Measurements from ENCODE around the gene SPIRE2.
"Not testable (repeated sequence)": the region's sequence is repeated elsewhere in the genome, so short reads cannot be mapped to it uniquely, and the experiment has no call there.

Gene SPIRE2

DNA sequence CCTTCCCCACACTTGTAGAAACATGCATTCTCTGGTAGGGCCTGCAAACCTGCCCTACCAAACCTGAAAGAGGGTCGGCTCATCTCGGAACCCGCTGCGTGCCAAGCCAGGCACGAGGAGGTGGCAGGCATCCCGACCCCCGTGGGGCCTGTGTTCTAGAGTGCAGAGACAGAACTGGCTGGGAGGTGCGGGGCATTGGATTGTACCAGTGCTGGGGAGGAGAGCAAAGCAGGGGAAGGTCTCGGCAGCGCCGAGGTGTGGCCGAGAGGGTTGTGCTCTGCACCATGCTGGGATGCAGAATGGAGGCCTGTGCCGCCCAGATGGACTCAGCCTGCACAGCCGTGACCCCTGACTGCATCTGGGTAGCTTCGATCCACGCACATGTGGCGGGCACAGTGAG lies 72.6 kb downstream of the SPIRE2 start:
- DNase-seq, result no peak

DNA sequence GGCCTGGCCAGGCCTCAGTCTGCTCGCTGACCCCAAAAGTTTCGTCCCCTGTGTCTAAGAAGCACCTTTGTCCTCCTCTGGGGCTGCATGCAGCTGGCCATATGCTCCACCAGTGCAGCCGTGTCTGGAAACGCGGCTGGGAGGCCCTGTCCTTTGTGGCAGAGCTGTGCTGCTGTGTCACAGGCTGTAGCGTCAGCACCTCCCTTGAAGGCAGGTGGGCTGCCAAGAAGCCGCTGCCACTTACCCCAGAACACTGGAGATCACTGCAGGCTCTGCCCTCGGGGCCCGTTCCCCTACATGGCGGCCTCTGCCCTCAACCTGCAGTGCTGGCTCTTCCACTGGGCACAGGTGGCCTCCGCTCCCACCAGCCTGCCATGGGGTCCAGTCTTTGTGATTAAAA lies 74.7 kb downstream of the SPIRE2 start:
- no peak for DNase-seq

GRCh38 chr16:89903908-89904515 lies 75.7 kb downstream of the SPIRE2 start:
- no peak for DNase-seq

GRCh38 chr16:89904606-89905510 lies 76.6 kb downstream of the SPIRE2 start:
- DNase-seq, result no peak

- no peak for DNase-seq
Measured at GRCh38 chr16:89905511-89906139, 77.3 kb downstream of the SPIRE2 start.

GRCh38 chr16:89906140-89907025 lies 78.1 kb downstream of the SPIRE2 start:
- DNase-seq, result no peak

- DNase-seq, result no peak
Measured at GRCh38 chr16:89907055-89907814, 79.0 kb downstream of the SPIRE2 start.

- no peak for DNase-seq
Measured at GRCh38 chr16:89908236-89908635, 80.0 kb downstream of the SPIRE2 start.

GRCh38 chr16:89909777-89910716 lies 81.8 kb downstream of the SPIRE2 start:
- peak; percentile 68 for DNase-seq

GRCh38 chr16:89910717-89911354 lies 82.6 kb downstream of the SPIRE2 start:
- DNase-seq, result no peak

- DNase-seq, result no peak
Measured at GRCh38 chr16:89911375-89911774, 83.1 kb downstream of the SPIRE2 start.

GRCh38 chr16:89912143-89912542 lies 83.9 kb downstream of the SPIRE2 start:
- DNase-seq, result no peak

DNA sequence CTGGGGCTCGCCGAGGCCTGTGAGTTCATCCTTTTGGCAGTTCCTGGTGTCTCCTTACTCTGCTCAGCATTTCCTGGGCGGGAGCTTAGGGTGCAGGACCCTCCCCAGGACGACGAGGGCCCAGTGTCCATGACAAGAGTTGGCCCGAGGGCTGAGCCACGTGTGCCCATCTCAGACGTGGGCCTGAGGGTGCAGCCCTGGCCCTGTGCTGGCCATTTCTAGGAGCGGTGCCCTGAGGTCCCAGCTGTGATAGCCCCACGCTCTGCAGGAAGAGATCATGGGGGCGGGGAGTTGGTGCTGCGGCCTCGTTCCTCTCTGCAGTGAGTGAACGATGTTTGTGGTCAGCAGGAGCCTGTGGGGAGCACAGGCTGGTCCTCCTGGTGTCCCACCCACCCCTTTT lies 84.4 kb downstream of the SPIRE2 start:
- DNase-seq, result no peak

GRCh38 chr16:89913408-89914387 lies 85.4 kb downstream of the SPIRE2 start:
- no peak for DNase-seq

DNA sequence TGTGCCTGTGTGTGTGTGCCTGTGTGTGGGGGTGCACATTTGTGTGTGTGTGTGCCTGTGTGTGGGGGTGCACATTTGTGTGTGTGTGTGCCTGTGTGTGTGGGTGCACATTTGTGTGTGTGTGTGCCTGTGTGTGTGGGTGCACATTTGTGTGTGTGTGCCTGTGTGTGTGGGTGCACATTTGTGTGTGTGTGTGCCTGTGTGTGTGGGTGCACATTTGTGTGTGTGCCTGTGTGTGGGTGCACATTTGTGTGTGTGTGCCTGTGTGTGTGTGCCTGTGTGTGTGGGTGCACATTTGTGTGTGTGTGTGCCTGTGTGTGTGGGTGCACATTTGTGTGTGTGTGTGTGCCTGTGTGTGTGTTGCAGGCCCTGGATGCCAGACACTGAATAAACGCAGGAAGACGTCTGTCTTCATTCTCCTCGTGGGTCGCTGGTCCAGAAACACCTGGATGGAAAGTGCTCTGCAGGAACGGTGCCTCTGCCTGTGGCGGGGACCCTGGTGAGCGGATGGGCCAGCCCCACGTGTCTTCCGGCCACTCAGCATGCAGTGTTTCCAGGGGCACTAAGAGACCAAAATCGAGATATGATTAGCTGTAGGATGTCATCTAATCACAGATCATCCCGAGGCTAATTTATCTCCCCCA lies 86.5 kb downstream of the SPIRE2 start:
- DNase-seq, result not testable (repeated sequence)

DNA sequence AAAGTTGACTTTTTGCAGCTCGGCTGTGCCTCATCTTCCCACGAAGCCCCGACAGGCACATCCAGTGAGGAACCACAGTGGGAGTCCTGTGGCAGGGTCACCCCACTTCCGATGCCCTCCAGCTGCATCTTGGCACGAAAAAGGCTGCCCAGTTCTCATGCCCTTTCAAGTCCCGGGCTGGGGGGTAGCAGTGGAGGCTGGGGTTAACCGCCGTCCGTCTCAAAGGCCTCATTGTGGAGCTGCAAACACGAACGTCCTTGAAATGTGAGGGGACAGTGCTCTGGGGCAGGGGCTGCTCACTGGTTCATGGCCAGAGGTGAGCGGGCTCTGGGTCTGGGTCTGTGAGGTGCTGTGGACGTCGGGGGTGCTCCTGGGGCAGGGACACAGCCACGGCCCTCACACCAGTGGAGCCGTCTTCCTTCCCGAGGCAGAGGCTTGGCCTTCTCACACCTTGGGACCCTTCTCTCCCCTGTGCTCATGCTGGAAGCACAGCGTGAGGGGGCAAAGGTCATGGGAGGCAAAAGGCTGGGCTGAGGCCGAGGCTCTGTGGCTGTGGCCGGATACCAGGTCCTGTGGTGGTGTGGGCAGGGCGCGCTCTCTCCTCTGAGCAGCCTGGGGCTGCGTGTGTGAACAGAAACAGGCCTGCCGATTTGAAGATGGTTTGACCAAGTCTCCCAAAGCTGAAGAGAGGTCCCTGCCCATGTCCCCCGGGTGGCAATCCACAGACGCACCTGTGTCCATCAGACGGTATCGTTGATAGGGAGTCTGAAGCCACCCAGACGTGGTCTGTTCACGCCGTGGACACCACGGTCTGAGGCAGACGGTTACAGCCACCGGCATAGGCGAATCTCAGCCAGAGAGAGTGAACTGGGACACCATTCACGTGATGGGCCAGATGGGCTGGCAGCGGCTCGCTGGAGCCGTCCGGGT lies 87.3 kb downstream of the SPIRE2 start:
- no peak for DNase-seq

DNA sequence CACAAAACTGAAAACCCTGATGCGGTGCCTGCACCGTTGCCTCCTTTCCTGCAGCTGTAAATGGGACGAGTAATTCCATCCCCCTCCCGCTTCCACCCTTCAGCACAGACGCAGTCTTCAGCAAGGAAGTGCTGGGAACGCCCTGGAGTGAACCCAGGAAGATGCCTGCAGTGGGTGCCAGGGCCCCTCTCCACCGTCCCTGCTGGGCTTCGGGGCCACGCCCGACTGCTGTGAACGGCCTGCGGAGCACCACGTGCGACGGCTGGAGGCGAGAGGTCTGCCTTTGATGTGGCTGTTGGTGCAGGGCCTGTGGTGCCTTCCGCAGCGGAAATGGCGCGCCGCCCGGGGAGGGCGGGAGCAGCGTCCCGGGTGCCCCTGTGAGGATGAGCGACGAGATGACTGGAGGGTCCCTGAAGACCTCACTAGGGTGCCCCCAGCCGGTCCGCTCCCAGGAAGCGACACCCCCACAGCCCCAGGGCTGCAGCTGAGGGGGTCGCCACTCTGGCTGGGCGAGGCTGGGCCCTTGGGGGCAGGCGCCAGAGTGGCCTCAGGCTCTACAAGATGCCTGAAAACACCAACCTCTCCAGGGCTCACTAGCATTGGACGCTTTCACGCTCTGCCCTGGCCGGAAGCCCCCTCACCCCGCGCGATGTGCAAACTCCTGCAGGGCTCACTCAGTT lies 89.6 kb downstream of the SPIRE2 start:
- peak; percentile 92 for DNase-seq

All from activated CD4-positive, alpha-beta T cell treated with anti-CD3 and anti-CD28 coated beads, Interleukin-2, amount 50 U/mL, for 16 hours (primary cell).